ENCODE data around the gene GRAMD2B.
"Not testable (repeated sequence)": the region's sequence is repeated elsewhere in the genome, so short reads cannot be mapped to it uniquely, and the experiment has no call there.

GRAMD2B gene

DNA sequence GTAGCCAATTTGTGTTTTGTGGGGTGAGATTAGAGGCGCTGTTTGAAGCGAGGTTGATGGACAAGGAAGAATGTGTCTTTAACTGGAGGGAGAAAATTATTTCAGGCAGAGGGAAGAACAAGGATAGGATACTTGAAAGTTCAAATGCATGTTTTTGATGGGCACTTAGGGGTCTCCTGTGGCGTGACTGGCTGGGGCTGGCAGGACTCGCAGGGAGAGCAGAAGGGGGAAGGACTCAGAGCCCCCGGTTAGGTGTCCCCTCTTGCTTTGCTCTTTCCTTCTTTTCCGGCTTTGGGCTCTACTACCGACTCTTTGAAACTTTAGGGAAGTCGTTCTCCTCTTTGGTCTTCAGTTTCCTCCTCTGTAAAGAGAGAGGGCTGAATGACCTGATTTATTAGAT lies 12.1 kb downstream of the GRAMD2B start:
- Mint-ChIP-seq H3K9me3 (peaks cover 3% of the 10 kb centered on the region), H3K4me1 (peaks cover 47% of the 10 kb centered on the region), H3K36me3 (peaks cover 31% of the 10 kb centered on the region), H3K27ac (no peak overlapping the region), H3K27me3 (no peaks in the 10 kb centered on the region), H3K4me3 (no peak overlapping the region)

DNA sequence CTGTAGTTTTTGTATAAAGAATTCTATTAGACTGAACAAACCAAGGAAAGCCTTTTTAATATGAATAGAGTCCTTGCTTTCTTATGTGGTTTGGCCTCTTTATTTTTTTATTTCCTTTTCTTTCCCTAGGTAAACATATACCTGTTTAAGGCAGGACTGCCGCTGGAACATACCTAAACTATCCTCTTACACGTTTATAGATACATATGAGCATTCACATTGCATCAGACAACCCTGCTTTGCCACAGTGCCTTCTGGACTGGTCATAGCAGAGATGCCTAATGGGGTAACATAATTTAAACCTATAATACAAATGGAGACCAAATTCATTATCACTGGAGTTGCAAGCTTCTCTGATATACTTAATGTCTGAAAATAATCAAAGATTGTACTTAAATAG lies 12.5 kb downstream of the GRAMD2B start:
- Mint-ChIP-seq H3K4me1 (peaks cover 47% of the 10 kb centered on the region), H3K27me3 (no peaks in the 10 kb centered on the region), H3K36me3 (peaks cover 31% of the 10 kb centered on the region), H3K9me3 (peaks cover 5% of the 10 kb centered on the region), H3K4me3 (no peak overlapping the region), H3K27ac (no peak overlapping the region)

DNA sequence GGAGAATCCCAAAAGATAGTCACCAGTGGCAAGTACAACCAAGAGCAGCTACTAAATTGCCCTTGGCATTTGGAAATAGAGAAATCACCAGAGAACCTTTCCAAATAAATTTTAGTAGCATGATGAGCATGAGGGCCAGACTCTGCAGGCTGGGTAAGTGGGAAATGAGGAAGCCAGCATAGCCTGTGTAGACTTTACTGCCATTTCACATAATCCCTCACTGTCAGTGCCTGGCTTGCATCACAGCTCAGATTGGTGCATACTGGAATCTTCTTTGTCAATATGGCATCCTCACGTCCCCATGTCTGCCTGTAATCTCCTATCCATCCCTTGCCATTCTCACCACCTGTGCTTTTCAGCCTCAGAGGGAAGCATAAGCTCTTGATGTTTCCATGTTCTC lies 14.5 kb downstream of the GRAMD2B start:
- H3K4me1 Mint-ChIP-seq = peaks cover 37% of the 10 kb centered on the region
- no peaks in the 10 kb centered on the region for H3K27me3 Mint-ChIP-seq
- H3K27ac Mint-ChIP-seq = no peak overlapping the region
- peaks cover 22% of the 10 kb centered on the region for H3K36me3 Mint-ChIP-seq
- peaks cover 5% of the 10 kb centered on the region for H3K9me3 Mint-ChIP-seq
- no peak overlapping the region for H3K4me3 Mint-ChIP-seq

DNA sequence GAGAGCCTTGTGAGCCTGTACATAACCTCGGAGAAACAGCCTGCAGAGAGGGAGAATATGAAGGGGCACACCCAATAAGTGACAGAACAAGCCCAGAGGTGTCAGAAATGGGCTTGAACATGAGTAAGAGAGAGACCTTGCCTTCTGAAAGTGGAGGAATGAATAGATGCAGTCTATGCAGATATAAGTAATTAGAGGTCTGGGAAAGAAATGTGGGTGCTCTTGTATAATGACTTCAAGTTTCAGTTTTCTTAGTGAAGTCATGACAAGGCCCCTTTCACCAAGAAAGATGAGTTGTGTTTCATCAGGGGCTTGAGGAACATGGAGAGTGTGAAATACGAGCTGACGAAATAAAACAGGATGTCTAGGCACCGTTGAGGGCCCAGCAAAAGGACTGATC lies 15.1 kb downstream of the GRAMD2B start:
- Mint-ChIP-seq H3K36me3 (peaks cover 20% of the 10 kb centered on the region), H3K4me1 (peaks cover 38% of the 10 kb centered on the region), H3K27me3 (no peaks in the 10 kb centered on the region), H3K27ac (peak overlapping the region; percentile 42), H3K9me3 (peaks cover 5% of the 10 kb centered on the region), H3K4me3 (no peak overlapping the region)

DNA sequence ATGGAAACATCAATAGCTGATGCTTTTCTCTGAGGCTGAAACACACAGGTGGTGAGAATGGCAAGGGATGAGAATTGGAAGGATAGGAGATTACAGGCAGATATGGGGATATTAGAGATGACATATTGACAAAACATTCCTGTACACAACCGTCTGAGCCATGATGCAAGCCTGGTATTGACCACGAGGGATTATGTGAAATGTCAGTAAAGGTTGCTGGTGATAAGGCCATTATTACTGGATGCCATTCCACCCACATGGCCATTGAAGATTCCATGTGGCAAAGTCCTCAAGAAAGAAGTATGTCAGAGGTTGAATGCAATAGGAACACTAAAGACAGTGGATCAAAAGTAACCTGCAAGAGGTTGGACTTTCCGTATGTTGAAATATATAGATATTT lies 15.7 kb downstream of the GRAMD2B start:
- peaks cover 5% of the 10 kb centered on the region for H3K9me3 Mint-ChIP-seq
- no peaks in the 10 kb centered on the region for H3K27me3 Mint-ChIP-seq
- H3K36me3 Mint-ChIP-seq = peaks cover 23% of the 10 kb centered on the region
- no peak overlapping the region for H3K27ac Mint-ChIP-seq
- H3K4me3 Mint-ChIP-seq = no peak overlapping the region
- peaks cover 44% of the 10 kb centered on the region for H3K4me1 Mint-ChIP-seq

DNA sequence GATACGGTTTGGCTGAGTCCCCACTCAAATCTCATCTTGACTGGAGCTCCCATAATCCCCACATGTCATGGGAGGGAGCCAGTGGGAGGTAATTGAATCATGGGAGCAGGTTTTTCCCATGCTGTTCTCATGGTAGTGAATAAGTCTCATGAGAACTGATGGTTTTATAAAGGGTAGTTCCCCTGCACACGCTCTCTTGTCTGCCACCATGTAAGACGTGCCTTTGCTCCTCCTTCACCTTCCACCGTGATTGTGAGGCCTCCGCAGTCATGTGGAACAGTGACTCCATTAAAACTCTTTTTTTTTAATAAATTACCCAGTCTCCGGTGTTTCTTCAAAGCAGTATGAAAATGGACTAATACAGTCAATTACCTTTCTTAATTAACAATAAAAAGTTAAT lies 16.5 kb downstream of the GRAMD2B start:
- H3K27ac Mint-ChIP-seq, H3K27me3 Mint-ChIP-seq, H3K9me3 Mint-ChIP-seq, H3K4me3 Mint-ChIP-seq: not testable (repeated sequence)
- Mint-ChIP-seq H3K4me1 (peaks cover 52% of the 10 kb centered on the region), H3K36me3 (peaks cover 25% of the 10 kb centered on the region)

DNA sequence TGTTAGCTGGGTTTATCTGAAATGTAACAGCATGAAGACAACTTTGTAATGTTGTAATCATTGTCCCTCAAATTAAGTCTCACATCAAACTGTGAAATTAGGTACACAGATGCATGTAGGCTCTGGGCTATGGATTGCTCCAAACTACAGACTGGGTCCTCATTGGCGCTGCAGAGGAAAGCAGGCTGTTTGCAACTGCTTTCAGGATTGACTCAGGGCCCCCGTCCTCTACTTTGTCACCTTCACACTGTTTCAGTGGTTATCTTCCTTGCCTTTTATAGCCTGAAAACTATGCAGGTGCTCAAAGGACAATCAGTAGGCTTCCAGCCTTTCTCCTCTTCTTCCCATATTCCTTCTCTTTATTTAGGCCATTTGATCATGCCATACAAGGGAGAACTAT lies 18.0 kb downstream of the GRAMD2B start:
- peaks cover 61% of the 10 kb centered on the region for H3K4me1 Mint-ChIP-seq
- no peaks in the 10 kb centered on the region for H3K27me3 Mint-ChIP-seq
- peaks cover 29% of the 10 kb centered on the region for H3K36me3 Mint-ChIP-seq
- H3K27ac Mint-ChIP-seq = no peak overlapping the region
- peaks cover 5% of the 10 kb centered on the region for H3K9me3 Mint-ChIP-seq
- H3K4me3 Mint-ChIP-seq = no peak overlapping the region

DNA sequence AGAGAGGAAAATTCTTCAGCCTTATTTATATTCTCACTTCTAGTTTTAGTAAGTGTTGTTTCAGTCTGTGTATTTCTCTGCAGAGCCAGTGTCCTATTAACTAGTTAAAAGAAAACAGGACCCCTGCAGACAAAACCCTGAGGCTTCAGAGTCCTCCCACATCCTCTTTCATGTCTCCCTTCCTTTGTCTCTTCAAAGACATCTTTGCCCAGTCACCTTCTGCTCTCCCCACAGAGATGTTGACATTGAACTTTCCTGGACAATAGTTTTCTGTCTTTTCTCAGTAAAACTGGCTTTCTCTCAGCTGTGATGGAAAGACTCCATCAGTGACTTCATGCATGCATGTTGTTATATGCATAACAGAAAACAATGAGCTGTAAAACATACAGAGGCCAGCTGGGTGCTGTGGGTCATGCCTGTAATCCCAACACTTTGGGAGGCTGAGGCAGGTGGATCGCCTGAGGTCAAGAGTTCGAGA lies 20.2 kb downstream of the GRAMD2B start:
- no peaks in the 10 kb centered on the region for H3K27me3 Mint-ChIP-seq
- H3K4me3 Mint-ChIP-seq = peak overlapping the region; percentile 28
- H3K9me3 Mint-ChIP-seq = peaks cover 5% of the 10 kb centered on the region
- peaks cover 64% of the 10 kb centered on the region for H3K4me1 Mint-ChIP-seq
- H3K36me3 Mint-ChIP-seq = peaks cover 19% of the 10 kb centered on the region
- H3K27ac Mint-ChIP-seq = peak overlapping the region; percentile 85

DNA sequence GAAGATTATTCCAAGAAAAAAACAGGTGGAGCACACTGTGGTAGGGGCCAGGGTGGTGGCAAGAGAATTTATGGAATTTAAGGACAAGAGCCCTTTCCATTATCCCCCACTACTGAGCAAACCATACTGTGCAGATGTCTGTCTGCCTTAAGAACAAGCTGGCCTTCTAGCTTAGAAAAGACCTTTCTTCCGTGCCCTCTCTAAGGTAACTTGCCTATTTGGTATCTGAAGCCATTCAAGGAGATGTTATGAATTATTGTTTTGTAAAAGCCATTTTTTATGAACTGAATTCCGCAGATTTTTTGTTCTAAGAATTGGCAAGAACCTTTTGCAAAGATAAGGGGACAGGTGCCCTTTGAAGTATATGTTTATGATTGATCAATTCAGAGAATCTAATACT lies 20.9 kb downstream of the GRAMD2B start:
- Mint-ChIP-seq H3K4me1 (peaks cover 65% of the 10 kb centered on the region), H3K4me3 (no peak overlapping the region), H3K27me3 (no peaks in the 10 kb centered on the region), H3K9me3 (peaks cover 5% of the 10 kb centered on the region), H3K27ac (peak overlapping the region; percentile 84), H3K36me3 (peaks cover 16% of the 10 kb centered on the region)

DNA sequence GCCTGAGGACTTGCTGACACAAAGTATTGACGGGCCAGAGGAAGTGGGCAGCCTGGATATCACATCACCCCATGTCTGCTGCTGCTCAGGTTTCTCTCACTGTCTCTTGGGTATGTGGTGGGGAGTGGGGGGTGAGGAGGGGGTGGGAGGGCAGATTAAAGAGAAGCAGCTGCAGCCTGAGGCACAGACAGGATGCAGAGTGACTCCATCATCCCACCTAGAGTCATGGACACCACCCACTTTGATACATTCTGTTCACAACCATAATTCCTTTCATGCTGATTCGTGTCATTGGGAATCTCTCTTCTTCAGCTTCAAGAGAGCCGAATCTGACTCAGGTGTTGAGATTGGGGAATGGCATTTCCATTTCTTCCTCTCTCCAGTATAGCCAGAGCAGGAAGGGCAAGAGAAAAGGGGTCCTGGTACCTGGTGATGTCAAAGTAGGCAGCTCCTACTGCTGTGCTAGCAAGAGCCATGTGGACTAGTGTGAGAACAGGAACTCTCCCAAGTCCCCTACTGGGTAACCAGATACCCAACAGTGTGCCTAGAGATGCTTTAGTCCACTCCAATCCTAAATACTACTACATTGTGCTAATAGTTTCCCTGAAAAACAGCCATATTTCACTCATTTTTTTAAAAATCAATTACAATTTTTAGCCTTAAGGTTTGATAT lies 22.4 kb downstream of the GRAMD2B start:
- Mint-ChIP-seq H3K36me3 (peaks cover 12% of the 10 kb centered on the region), H3K9me3 (no peaks in the 10 kb centered on the region), H3K27ac (peak overlapping the region; percentile 94), H3K4me3 (peak overlapping the region; percentile 66), H3K4me1 (peaks cover 80% of the 10 kb centered on the region), H3K27me3 (no peaks in the 10 kb centered on the region)

DNA sequence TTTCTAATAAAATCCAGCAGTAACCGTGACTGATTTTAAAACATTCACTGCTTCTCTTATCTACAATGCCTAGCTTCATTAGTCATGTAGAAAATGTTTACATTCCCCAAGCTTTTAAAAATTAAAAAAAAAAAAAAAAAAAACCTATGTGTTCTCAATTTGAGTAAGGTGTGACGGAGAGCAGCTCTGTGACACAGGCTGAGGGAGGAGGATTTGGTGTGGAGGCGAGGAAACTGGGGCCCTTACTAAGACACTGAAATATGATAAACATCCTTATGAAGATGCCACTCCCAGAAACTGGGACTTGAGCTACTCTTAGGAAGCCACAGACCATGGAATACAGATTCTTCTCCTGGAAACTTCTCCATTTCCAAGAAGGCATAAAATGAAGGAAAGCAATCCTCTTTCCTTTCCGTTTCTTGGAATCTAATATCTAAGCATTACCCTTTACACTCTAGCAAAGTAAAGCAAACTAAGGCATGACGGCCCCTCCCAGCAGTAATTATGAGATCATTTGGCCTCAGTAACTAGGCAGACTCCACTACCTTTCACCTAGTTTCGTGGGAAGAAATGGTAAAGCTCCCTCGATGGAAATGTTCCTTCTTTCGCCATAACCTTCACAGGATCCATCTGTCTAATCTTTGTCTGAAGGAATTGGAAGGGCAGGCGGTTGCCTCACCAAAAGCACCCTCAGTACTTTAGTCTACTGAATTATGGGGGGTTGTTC lies 23.5 kb downstream of the GRAMD2B start:
- Mint-ChIP-seq H3K36me3 (peaks cover 12% of the 10 kb centered on the region), H3K9me3 (no peaks in the 10 kb centered on the region), H3K4me3 (peak overlapping the region; percentile 66), H3K27ac (peak overlapping the region; percentile 94), H3K27me3 (no peaks in the 10 kb centered on the region), H3K4me1 (peaks cover 86% of the 10 kb centered on the region)

DNA sequence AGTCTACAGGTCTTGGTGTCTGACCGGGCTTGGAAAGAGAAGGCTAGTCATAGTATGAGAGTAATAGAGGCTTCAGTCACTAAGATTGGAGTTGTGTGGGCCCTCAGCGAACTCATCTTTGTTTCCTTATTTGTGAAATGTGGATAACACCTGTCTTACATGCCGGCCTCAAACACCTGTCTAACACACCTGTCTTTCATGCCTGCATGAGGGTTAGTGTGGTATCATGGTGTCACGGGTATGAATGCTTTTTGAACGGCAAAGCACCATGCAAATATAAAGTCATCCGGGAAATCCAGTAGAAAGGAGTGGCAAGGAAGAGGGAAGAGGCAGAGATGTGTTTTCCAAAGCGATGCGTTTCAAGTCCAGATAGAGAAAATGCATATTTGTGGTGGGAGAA lies 25.5 kb downstream of the GRAMD2B start:
- Mint-ChIP-seq H3K27me3 (no peaks in the 10 kb centered on the region), H3K4me3 (peak overlapping the region; percentile 49), H3K36me3 (peaks cover 11% of the 10 kb centered on the region), H3K9me3 (no peaks in the 10 kb centered on the region), H3K27ac (peak overlapping the region; percentile 95), H3K4me1 (peaks cover 89% of the 10 kb centered on the region)

DNA sequence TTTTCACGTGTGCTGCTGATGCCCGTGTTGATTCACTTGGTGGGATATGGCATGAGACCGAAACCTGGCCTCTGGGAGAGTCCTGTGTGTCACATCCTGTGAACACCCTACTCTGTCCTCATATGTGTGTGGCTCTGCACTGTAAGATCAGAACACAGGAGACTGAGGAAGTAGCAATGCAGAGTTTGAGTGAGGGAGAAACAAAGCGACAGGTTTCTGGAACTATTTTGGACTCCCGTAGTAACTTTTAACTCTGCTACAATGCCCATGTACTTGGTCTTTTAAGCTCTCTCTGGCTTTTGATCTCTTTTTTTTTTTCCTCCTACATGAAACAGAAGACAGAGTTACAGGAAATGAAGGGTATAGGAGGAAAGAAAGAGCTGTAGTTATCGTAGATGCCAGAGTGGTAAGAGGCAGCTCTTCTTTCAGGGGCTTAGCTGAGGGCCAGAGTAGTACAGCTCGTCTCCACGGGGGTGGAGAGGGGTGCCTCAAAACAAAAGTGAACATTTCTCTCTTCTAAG lies 26.6 kb downstream of the GRAMD2B start:
- H3K27me3 Mint-ChIP-seq = no peaks in the 10 kb centered on the region
- peaks cover 84% of the 10 kb centered on the region for H3K4me1 Mint-ChIP-seq
- peak overlapping the region; percentile 93 for H3K4me3 Mint-ChIP-seq
- H3K36me3 Mint-ChIP-seq = peaks cover 12% of the 10 kb centered on the region
- peak overlapping the region; percentile 100 for H3K27ac Mint-ChIP-seq
- H3K9me3 Mint-ChIP-seq = no peaks in the 10 kb centered on the region

DNA sequence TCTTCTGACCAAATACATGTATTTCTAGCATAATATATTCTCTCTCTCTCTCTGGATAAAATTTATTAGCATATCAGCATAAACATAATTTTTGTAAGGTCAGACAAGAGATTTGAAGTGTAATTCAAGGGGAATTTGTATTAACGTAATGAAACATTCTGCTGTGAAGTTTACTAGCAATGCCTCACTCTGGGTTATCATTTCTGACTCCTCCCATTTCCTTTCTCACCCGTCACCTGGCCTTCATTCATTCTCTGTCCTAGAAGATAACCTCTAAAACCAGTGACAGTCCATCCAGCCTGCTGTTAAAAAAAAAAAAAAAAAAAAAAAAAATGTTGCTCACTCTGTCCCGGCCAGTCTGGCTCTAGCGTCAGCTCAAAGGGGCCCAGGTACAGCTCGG lies 27.1 kb downstream of the GRAMD2B start:
- Mint-ChIP-seq H3K36me3 (peaks cover 9% of the 10 kb centered on the region), H3K27ac (peak overlapping the region; percentile 100), H3K27me3 (no peaks in the 10 kb centered on the region), H3K9me3 (no peaks in the 10 kb centered on the region), H3K4me1 (peaks cover 84% of the 10 kb centered on the region), H3K4me3 (peak overlapping the region; percentile 93)

DNA sequence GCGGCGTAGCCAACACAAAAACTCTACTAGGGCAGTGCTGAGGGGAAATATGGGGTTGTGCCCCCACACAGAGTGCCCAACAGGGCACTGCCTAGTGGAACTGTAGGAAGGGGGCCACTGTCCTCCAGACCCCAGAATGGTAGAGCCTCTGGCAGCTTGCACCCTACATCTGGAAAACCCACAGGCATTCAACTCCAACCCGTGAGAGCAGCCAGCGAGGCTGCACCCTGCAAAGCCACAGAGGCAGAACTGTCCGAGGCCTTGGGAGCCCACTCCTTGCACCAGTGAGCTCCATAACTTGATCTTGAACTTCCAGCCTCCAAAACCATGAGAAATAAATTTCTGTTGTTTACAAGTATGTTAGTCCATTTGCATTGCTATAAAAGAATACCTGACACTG lies 27.7 kb downstream of the GRAMD2B start:
- no peaks in the 10 kb centered on the region for H3K9me3 Mint-ChIP-seq
- H3K4me3 Mint-ChIP-seq = peak overlapping the region; percentile 93
- peaks cover 80% of the 10 kb centered on the region for H3K4me1 Mint-ChIP-seq
- H3K27ac Mint-ChIP-seq = peak overlapping the region; percentile 100
- peaks cover 9% of the 10 kb centered on the region for H3K36me3 Mint-ChIP-seq
- H3K27me3 Mint-ChIP-seq = no peaks in the 10 kb centered on the region

DNA sequence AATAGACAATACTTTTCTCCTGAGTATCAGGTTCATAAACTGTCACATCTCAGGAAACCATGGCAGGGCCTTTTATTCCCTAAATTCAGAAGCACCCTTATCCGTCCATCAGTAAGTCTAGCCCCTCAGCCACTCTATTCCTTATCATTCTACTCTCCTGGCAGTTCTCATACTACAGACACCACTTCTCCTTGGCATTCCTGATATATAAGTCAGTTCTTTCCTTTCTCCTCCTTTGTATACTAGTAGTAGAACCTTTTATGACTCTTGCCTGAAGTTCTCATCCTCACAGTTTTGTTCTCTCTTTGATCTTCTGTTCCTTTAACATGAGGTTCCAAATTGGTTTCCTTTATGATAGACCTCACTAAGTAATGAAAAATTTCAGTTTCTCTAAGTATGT lies 29.3 kb downstream of the GRAMD2B start:
- Mint-ChIP-seq H3K36me3 (peaks cover 6% of the 10 kb centered on the region), H3K27me3 (no peaks in the 10 kb centered on the region), H3K4me3 (peak overlapping the region; percentile 15)

More for the DNA sequence above, 29.3 kb downstream of the GRAMD2B start:
- H3K9me3 Mint-ChIP-seq = no peaks in the 10 kb centered on the region
- peaks cover 76% of the 10 kb centered on the region for H3K4me1 Mint-ChIP-seq
- peak overlapping the region; percentile 76 for H3K27ac Mint-ChIP-seq

Measured in activated naive CD4-positive, alpha-beta T cell treated with anti-CD3 and anti-CD28 coated beads, Interleukin-2, amount 50 U/mL, for 24 hours (primary cell).